GM12878 (cell line): ENCODE data around the gene APLP1. TPM values are rescaled to one million over a fixed set of nuclear protein-coding genes. Genes with fewer than 3 reads are reported as not detected.

Source experiments
- ATAC-seq: fragments of 200-7000 bp; cut with Tn5 transposase; 3 replicates; pipeline ENCODE4 v1.9.1; 2020; ENCODE audit warnings: mild to moderate bottlenecking, moderate library complexity
- BruUV-seq: library from RNA; stranded (reverse); fragments of 400-500 nt; replicated peaks from 2 replicates; lab custom pipeline; 2021; lab: Mats Ljungman, UMichigan
- CTCF ChIA-PET: fragments of 300-600 bp; sonication (Branson Sonifier 250); formaldehyde crosslinking; extraction: SDS; loops from one replicate; lab custom pipeline; 2021; ENCODE audit warnings: inconsistent platforms; lab: Yijun Ruan, JAX
- POLR2A ChIA-PET: fragments of 350-600 bp; formaldehyde crosslinking; extraction: SDS; loops from one replicate; lab custom pipeline; 2021; ENCODE audit warnings: inconsistent platforms; lab: Charles Lee
- RAD21 ChIA-PET: fragments of 300-600 bp; sonication (Branson Sonifier 250); formaldehyde crosslinking; loops from one replicate; lab custom pipeline; 2023; ENCODE audit warnings: antibody characterized with exemption; ENCODE audit not compliant: unreplicated experiment; lab: Charles Lee
- SMC1A ChIA-PET: fragments of 300-600 bp; sonication (Branson Sonifier 250); formaldehyde crosslinking; loops from one replicate; lab custom pipeline; 2023; ENCODE audit not compliant: unreplicated experiment, uncharacterized antibody; lab: Charles Lee
- DNase-seq: peaks from one replicate; pipeline ENCODE4 v3.0.0-alpha.2; 2011; ENCODE audit warnings: low read depth, low spot score
- FAIRE-seq: peaks from 3 replicates; lab custom pipeline; 2011; peaks lifted over from hg19 to GRCh38; lab: Jason Lieb, UNC
- H2AFZ ChIP-seq: 2 replicates; pipeline ENCODE4 v1.6.0; 2011; ENCODE audit warnings: low read depth, low read length, control low read depth; ENCODE audit not compliant: control insufficient read depth
- H3K27ac ChIP-seq: 2 replicates; pipeline ENCODE4 v1.5.1; 2011; ENCODE audit warnings: control low read depth; ENCODE audit not compliant: control insufficient read depth, insufficient read depth
- H3K27me3 ChIP-seq, 2 experiments: replicated peaks in 1 of 2; 2 replicates each; pipeline versions ENCODE4 v1.6.0 to v1.6.1; 2011; ENCODE audit warnings: low read length in 1 of 2; ENCODE audit not compliant: control insufficient read depth in 2 of 2, insufficient read depth in 2 of 2
- H3K36me3 ChIP-seq, 2 experiments: 2 replicates each; pipeline ENCODE4 v1.5.1; 2011; ENCODE audit warnings: low read length in 1 of 2; ENCODE audit not compliant: control insufficient read depth in 2 of 2, insufficient read depth in 2 of 2
- H3K4me1 ChIP-seq: 2 replicates; pipeline ENCODE4 v1.6.1; 2011; ENCODE audit warnings: mild to moderate bottlenecking, low read length, moderate library complexity, mixed read lengths; ENCODE audit not compliant: control insufficient read depth, insufficient read depth
- H3K4me2 ChIP-seq: 2 replicates; pipeline ENCODE4 v1.6.0; 2011; ENCODE audit warnings: control low read depth; ENCODE audit not compliant: control insufficient read depth, insufficient read depth
- H3K4me3 ChIP-seq: fragments of 200-600 bp; sonication (generic); 2 replicates; pipeline ENCODE4 v1.5.1; 2016
- H3K79me2 ChIP-seq: 2 replicates; pipeline ENCODE4 v1.6.0; 2011; ENCODE audit warnings: low read length; ENCODE audit not compliant: control insufficient read depth, insufficient read depth
- H3K9ac ChIP-seq: 2 replicates; pipeline ENCODE4 v1.8.0; 2011; ENCODE audit warnings: low read length, control low read depth, mixed read lengths; ENCODE audit not compliant: control insufficient read depth, insufficient read depth
- H3K9me3 ChIP-seq: replicated peaks from 3 replicates; pipeline ENCODE4 v1.5.1; 2011; ENCODE audit warnings: mild to moderate bottlenecking, low read length; ENCODE audit not compliant: control insufficient read depth, insufficient read depth
- H4K20me1 ChIP-seq: 2 replicates; pipeline ENCODE4 v1.6.0; 2011; ENCODE audit not compliant: control insufficient read depth, insufficient read depth
- EGR1 ChIP-seq, 2 experiments: IDR thresholded peaks; 1 replicate in 1 of 2; 2 replicates in 1 of 2; pipeline ENCODE4 v1.6.1; 2011 to 2012; ENCODE audit warnings: low read depth in 2 of 2, low read length in 2 of 2, borderline replicate concordance in 1 of 2, mild to moderate bottlenecking in 1 of 2, moderate library complexity in 1 of 2
- HDGF ChIP-seq: fragments of 450-650 bp; IDR thresholded peaks from 2 replicates; pipeline ENCODE4 v1.6.1; 2016; ENCODE audit warnings: antibody characterized with exemption
- KDM1A ChIP-seq: fragments of 200-600 bp; sonication (generic); IDR thresholded peaks from 2 replicates; pipeline ENCODE4 v1.6.1; 2016; ENCODE audit warnings: borderline replicate concordance
- RUNX3 ChIP-seq: IDR thresholded peaks from 2 replicates; pipeline ENCODE4 v1.6.1; 2012; ENCODE audit warnings: low read length, inconsistent platforms
- SMARCA5 ChIP-seq: fragments of 450-650 bp; IDR thresholded peaks from 2 replicates; pipeline ENCODE4 v1.6.1; 2017; ENCODE audit warnings: mild to moderate bottlenecking
- WGBS: methylation state at CpG from one replicate; pipeline ENCODE4 v1.1.6; 2016; ENCODE audit warnings: low lambda C conversion rate; ENCODE audit not compliant: insufficient replicate concordance, insufficient coverage; ENCODE audit errors: missing lambda C conversion rate; 5-methylcytosine and 5-hydroxymethylcytosine counted together
- in situ Hi-C: fragments of 300-500 bp; cut with MboI; formaldehyde crosslinking; loops from 9 replicates; pipeline ENCODE4 v1.14.3; 2018; ENCODE audit warnings: mixed read lengths
- intact Hi-C: fragments of 100-400 bp; cut with micrococcal nuclease; formaldehyde crosslinking; loops from one replicate; pipeline ENCODE4 v1.14.2; 2022; ENCODE audit not compliant: unreplicated experiment
- polyA plus RNA-seq, 11 experiments: library from polyadenylated mRNA; depleted of rRNA in 4 of 11; unstranded in 6 of 11; stranded (reverse) in 5 of 11; fragments of >200 nt; fragmentation: Nextera tagmentation in 4 of 11; fragmentation: Illumina TruSeq in 1 of 11; extraction: Ambion mirVana in 4 of 11; extraction: Trizol in 1 of 11; gene quantifications; 1 replicate in 1 of 11; 2 replicates in 10 of 11; pipeline versions ENCODE4 v1.2.1 to v1.2.3, GENCODE V29; 2011 to 2016; ENCODE audit warnings: inconsistent platforms in 2 of 11, missing spikeins in 2 of 11, low read depth in 1 of 11
- total RNA-seq, 4 experiments: library from RNA; depleted of rRNA in 3 of 4; stranded (reverse); fragments of >200 nt in 3 of 4; fragmentation: Illumina TruSeq in 1 of 4; extraction: Trizol in 1 of 4; gene quantifications; 2 replicates each; pipeline versions ENCODE4 v1.2.1 to v1.2.3, GENCODE V29; 2013 to 2021
- TF ChIP-seq, protein P1 (sequence below): IDR thresholded peaks from 2 replicates; pipeline ENCODE4 v1.6.1; 2011; ENCODE audit warnings: low read depth, low read length, improper control_type of control experiment, borderline replicate concordance
- TF ChIP-seq, protein P2 (sequence below): fragments of 450-650 bp; IDR thresholded peaks from 2 replicates; pipeline ENCODE4 v1.6.1; 2014; ENCODE audit warnings: mild to moderate bottlenecking

The APLP1 gene
- total and polyA plus RNA-seq, 10 of the 15 experiments (the other 5 are each of a cell fraction or from before 2014, with no cell fraction given): 0.07 to 2.2 (median 0.91) TPM; not detected in 1

DNA sequence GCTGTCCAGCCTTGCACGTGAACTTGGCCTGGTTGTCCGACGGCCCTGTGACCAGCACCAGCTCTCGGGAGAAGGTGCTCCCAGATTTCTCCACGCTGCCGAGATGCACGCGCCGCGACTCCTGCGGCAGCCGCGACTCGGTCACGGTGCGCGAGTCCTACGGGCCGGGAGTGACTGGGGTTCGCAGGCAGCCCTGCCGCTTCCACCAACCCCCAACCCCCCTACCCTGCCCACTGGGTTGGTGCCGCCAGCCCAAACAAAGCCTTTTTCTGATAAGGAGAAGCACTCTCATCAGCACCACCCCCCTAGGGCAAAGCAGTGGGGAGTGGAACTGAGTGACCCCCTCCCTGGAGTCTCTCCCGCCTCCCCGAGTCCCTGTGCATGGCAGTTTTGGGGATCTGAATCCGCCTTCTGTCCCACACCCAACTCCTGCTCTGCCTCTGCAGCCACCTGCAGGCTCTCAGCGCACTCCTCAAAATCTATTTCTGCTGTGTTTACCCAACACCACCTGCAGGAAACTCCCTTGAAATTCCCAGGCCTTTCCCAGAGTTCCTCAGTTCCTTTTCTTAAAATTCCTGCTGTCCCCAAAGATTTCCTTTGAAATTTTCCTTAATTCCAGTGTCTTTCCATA lies 22.2 kb upstream of the APLP1 start:
- Histone ChIP-seq H3K36me3 (no peaks in the 10 kb centered on the region), H3K27me3 (peaks cover 3 to 5% of the 10 kb centered on the region in 2 experiments; a peak in 3 of 4 replicates), H3K4me3 (no peak overlapping the region), H3K9ac (no peak overlapping the region), H2AFZ (no peak overlapping the region), H3K79me2 (no peaks in the 10 kb centered on the region), H3K9me3 (no peaks in the 10 kb centered on the region; the same call in 2 of the 3 replicates), H3K4me1 (no peaks in the 10 kb centered on the region), H4K20me1 (no peaks in the 10 kb centered on the region), H3K4me2 (no peak overlapping the region), H3K27ac (no peak overlapping the region)
- ATAC-seq: no peak; the same call in 2 of the 3 replicates
- in situ Hi-C loops (no loop called here), intact Hi-C loops (no loop called here)
- ChIA-PET POLR2A (no interaction called here), SMC1A (no interaction called here), CTCF (no interaction called here), RAD21 (no interaction called here)
- no TSS peak for BruUV-seq
- WGBS: 21% methylated on average over 26 of the region's 26 CpGs
- DNase-seq: no peak
- TF ChIP-seq KDM1A (no peak), EGR1 (IDR thresholded peaks at IDR 0.05; ENCODE audit: borderline replicate concordance in 1 of 2, low read depth in 2 of 2, low read length in 2 of 2) (no peak), SMARCA5 (no peak)
- FAIRE-seq: no peak

DNA sequence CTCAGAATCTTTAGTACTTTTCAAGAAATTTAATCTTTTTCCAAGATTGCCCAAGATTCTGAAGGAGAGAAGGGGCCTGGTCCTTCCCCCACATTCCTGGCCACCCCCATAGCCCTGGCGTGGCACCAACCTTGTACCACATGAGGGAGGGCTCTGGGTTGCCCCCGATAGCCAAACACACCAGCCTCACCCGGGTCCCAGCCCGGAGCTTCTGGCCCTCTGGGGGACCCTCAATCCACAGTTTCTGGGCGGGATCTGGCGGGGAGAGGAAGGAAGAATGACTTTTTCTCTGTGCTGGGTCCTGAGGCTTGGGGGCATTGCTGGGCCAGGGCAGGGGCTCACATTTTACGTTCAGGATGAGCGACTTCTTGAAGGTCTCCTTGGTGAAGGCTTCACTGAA lies 20.5 kb upstream of the APLP1 start:
- Histone ChIP-seq H3K4me2 (no peak overlapping the region), H3K27ac (no peak overlapping the region), H3K27me3 (peaks cover 3 to 6% of the 10 kb centered on the region in 2 experiments; a peak in 3 of 4 replicates), H3K9me3 (no peaks in the 10 kb centered on the region; the same call in 2 of the 3 replicates), H3K79me2 (no peaks in the 10 kb centered on the region)
- ATAC-seq: no peak
- SMC1A ChIA-PET: no interaction called here
- TF ChIP-seq HDGF (no peak), RUNX3 (no peak)
- TF ChIP-seq, protein P1, sequence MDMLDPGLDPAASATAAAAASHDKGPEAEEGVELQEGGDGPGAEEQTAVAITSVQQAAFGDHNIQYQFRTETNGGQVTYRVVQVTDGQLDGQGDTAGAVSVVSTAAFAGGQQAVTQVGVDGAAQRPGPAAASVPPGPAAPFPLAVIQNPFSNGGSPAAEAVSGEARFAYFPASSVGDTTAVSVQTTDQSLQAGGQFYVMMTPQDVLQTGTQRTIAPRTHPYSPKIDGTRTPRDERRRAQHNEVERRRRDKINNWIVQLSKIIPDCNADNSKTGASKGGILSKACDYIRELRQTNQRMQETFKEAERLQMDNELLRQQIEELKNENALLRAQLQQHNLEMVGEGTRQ: no peak
- TF ChIP-seq, protein P2, sequence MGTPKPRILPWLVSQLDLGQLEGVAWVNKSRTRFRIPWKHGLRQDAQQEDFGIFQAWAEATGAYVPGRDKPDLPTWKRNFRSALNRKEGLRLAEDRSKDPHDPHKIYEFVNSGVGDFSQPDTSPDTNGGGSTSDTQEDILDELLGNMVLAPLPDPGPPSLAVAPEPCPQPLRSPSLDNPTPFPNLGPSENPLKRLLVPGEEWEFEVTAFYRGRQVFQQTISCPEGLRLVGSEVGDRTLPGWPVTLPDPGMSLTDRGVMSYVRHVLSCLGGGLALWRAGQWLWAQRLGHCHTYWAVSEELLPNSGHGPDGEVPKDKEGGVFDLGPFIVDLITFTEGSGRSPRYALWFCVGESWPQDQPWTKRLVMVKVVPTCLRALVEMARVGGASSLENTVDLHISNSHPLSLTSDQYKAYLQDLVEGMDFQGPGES: no peak
- TF ChIP-seq, all 136 proteins: peak for 0
- in situ Hi-C loops (no loop called here), intact Hi-C loops (no loop called here)
- ChIA-PET POLR2A (no interaction called here), RAD21 (no interaction called here), CTCF (no interaction called here)
- under 1% methylated on average over 8 of the region's 8 CpGs for WGBS
- DNase-seq (no peak), FAIRE-seq (no peak)
- Histone ChIP-seq H2AFZ (no peak overlapping the region), H3K4me3 (no peak overlapping the region), H3K4me1 (no peaks in the 10 kb centered on the region), H3K9ac (no peak overlapping the region), H3K36me3 (no peaks in the 10 kb centered on the region), H4K20me1 (no peaks in the 10 kb centered on the region)
- no TSS peak for BruUV-seq
